Fibroblast of lung (primary cell): ENCODE data around the gene PIP4K2A. TPM values are rescaled to one million over a fixed set of nuclear protein-coding genes. Genes with fewer than 3 reads are reported as not detected.

ENCODE experiments used
- DNase-seq, 2 donors: peaks; one replicate each; pipeline versions ENCODE4 v3.0.0 to v3.0.0-alpha.2; 2010; ENCODE audit warnings: low read depth in 2 of 2
- H2AFZ ChIP-seq: 2 replicates; pipeline ENCODE4 v1.5.1; 2012; ENCODE audit warnings: low read length, control low read depth, inconsistent platforms
- H3K27ac ChIP-seq: 2 replicates; pipeline ENCODE4 v1.5.1; 2011; ENCODE audit warnings: low read length, control low read depth; ENCODE audit not compliant: insufficient read depth
- H3K27me3 ChIP-seq: 2 replicates; pipeline ENCODE4 v1.5.1; 2011; ENCODE audit warnings: mild to moderate bottlenecking, low read length; ENCODE audit not compliant: control insufficient read depth, insufficient read depth
- H3K36me3 ChIP-seq: 2 replicates; pipeline ENCODE4 v1.5.1; 2011; ENCODE audit warnings: low read length; ENCODE audit not compliant: control insufficient read depth, insufficient read depth
- H3K4me1 ChIP-seq: 2 replicates; pipeline ENCODE4 v1.5.1; 2011; ENCODE audit warnings: low read length; ENCODE audit not compliant: control insufficient read depth, insufficient read depth; ENCODE audit errors: extremely low read depth
- H3K4me2 ChIP-seq: 2 replicates; pipeline ENCODE4 v1.5.1; 2011; ENCODE audit warnings: low read length, control low read depth; ENCODE audit not compliant: insufficient read depth; ENCODE audit errors: extremely low read depth
- H3K4me3 ChIP-seq, 4 experiments: fragments of 200-600 bp in 1 of 4; sonication (generic) in 1 of 4; replicated peaks in 1 of 4; 2 replicates each; pipeline ENCODE4 v1.5.1; 2011 to 2016; ENCODE audit warnings: low read length in 4 of 4, low read depth in 3 of 4, mild to moderate bottlenecking in 3 of 4, control low read depth in 2 of 4, inconsistent platforms in 1 of 4, mixed read lengths in 1 of 4; ENCODE audit not compliant: insufficient read depth in 1 of 4; ENCODE audit errors: control extremely low read depth in 1 of 4
- H3K79me2 ChIP-seq: 2 replicates; pipeline ENCODE4 v1.5.1; 2012; ENCODE audit warnings: mild to moderate bottlenecking, low read length, inconsistent platforms; ENCODE audit not compliant: control insufficient read depth, insufficient read depth
- H3K9ac ChIP-seq: 2 replicates; pipeline ENCODE4 v1.5.1; 2011; ENCODE audit warnings: mild to moderate bottlenecking, low read length, control low read depth; ENCODE audit not compliant: insufficient read depth
- H3K9me3 ChIP-seq: 2 replicates; pipeline ENCODE4 v1.5.1; 2012; ENCODE audit warnings: low read depth, low read length; ENCODE audit not compliant: control insufficient read depth, insufficient read depth
- H4K20me1 ChIP-seq: 2 replicates; pipeline ENCODE4 v1.5.1; 2011; ENCODE audit warnings: low read length; ENCODE audit not compliant: control insufficient read depth, insufficient read depth; ENCODE audit errors: extremely low read depth
- EZH2 ChIP-seq: IDR thresholded peaks from 2 replicates; pipeline ENCODE4 v1.5.1; 2012; ENCODE audit warnings: low read length, control low read depth, mild to moderate bottlenecking; ENCODE audit errors: missing control alignments
- polyA plus RNA-seq, 2 donors: library from polyadenylated mRNA; depleted of rRNA in 1 of 2; stranded (reverse) in 1 of 2; unstranded in 1 of 2; fragments of >200 nt; gene quantifications; 2 replicates each; pipeline ENCODE4 v1.2.1, GENCODE V29; 2011 to 2012; ENCODE audit warnings: missing spikeins in 1 of 2
- total RNA-seq: library from RNA; depleted of rRNA; stranded (reverse); fragments of >200 nt; gene quantifications from 2 replicates; pipeline ENCODE4 v1.2.1, GENCODE V29; 2014
- TF ChIP-seq, protein P1 (sequence below), 2 donors: IDR thresholded peaks in 1 of 2; conservative IDR thresholded peaks in 1 of 2; 1 replicate in 1 of 2; 2 replicates in 1 of 2; pipeline ENCODE4 v1.5.1; 2011 to 2012; ENCODE audit warnings: low read length in 2 of 2, control low read depth in 1 of 2, inconsistent platforms in 1 of 2, low read depth in 1 of 2, mild to moderate bottlenecking in 1 of 2

Gene PIP4K2A
- total and polyA plus RNA-seq, 2 donors (not counting 1 experiment from before 2014, with no cell fraction given): 28.5 to 40.0 TPM

DNA sequence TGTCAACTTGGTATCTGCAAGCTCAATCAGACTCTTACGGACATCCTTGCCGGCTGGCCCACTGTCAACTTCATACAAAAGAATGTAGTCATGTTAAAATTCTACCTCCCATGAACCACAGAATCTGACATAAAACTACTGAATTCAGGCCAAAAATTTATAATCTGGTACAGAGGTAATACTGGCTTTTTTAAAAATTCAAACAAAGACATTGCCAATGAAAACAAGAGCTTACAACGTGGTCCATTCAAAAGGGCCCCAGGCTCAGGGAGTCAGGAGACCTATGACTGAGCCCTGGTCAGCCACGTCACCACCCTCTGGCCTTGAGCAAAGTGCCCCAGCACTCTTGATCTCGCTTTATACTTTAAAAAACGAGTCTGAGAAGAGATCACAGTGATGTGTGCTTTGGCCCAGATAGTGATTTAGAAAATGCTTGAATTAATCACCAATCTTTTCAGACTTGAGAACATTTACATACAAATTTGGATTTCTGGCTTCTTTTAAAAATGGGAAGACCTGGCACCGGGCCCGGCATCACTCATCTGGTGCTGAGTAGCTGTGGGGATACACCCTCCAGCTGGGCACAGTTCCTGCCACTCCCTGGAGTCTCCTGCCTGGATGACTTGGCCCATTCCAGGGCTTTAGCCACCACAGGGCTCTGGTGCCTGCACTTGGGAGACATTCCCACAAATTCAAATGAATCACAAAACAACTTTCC lies 94.1 kb downstream of the PIP4K2A start:
- Histone ChIP-seq H3K36me3 (no peaks in the 10 kb centered on the region), H3K9ac (no peak overlapping the region), H2AFZ (no peak overlapping the region), H3K4me2 (peak overlapping the region; percentile 21), H4K20me1 (no peaks in the 10 kb centered on the region), H3K4me1 (peaks cover 30% of the 10 kb centered on the region), H3K27me3 (no peaks in the 10 kb centered on the region), H3K79me2 (peaks cover 26% of the 10 kb centered on the region), H3K27ac (peak overlapping the region; percentile 49), H3K4me3 (no peak overlapping the region), H3K9me3 (no peaks in the 10 kb centered on the region)
- DNase-seq: peak; percentile 98 to 99
- TF ChIP-seq, protein P1, sequence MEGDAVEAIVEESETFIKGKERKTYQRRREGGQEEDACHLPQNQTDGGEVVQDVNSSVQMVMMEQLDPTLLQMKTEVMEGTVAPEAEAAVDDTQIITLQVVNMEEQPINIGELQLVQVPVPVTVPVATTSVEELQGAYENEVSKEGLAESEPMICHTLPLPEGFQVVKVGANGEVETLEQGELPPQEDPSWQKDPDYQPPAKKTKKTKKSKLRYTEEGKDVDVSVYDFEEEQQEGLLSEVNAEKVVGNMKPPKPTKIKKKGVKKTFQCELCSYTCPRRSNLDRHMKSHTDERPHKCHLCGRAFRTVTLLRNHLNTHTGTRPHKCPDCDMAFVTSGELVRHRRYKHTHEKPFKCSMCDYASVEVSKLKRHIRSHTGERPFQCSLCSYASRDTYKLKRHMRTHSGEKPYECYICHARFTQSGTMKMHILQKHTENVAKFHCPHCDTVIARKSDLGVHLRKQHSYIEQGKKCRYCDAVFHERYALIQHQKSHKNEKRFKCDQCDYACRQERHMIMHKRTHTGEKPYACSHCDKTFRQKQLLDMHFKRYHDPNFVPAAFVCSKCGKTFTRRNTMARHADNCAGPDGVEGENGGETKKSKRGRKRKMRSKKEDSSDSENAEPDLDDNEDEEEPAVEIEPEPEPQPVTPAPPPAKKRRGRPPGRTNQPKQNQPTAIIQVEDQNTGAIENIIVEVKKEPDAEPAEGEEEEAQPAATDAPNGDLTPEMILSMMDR (conservative IDR thresholded peaks at IDR 0.05 in 1 of 2, IDR thresholded peaks at IDR 0.05 in 1 of 2; ENCODE audit: low read depth in 1 of 2, low read length in 2 of 2): no peak
- no peak for TF ChIP-seq EZH2

DNA sequence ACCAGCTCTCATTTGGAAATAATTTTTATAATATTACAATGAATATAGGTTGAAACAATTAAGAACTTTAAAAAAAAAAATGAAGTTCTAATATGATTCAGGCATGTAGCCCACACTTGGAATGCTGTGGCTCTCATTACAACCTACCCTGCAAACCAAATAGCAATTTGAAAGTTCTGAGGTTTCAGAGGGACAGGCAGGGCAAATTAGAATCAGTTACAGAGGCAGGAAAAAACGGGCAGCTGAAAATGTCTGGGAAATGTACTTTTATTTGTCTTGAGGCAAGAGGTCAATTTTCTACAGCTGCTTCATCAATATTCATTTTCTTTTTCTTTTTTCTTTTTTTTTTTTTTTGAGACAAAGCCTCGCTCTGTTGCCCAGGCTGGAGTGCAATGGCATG lies 95.3 kb downstream of the PIP4K2A start:
- no peak overlapping the region for H3K4me3 ChIP-seq
- no peak overlapping the region for H2AFZ ChIP-seq
- peaks cover 29% of the 10 kb centered on the region for H3K4me1 ChIP-seq
- H3K9ac ChIP-seq: no peak overlapping the region
- peaks cover 28% of the 10 kb centered on the region for H3K79me2 ChIP-seq
- H4K20me1 ChIP-seq: no peaks in the 10 kb centered on the region
- H3K27me3 ChIP-seq: no peaks in the 10 kb centered on the region
- DNase-seq: peak in 1 of 2 donors; percentile 69
- H3K9me3 ChIP-seq: no peaks in the 10 kb centered on the region
- no peak overlapping the region for H3K27ac ChIP-seq
- no peak overlapping the region for H3K4me2 ChIP-seq
- H3K36me3 ChIP-seq: no peaks in the 10 kb centered on the region
- TF ChIP-seq, protein P1 (conservative IDR thresholded peaks at IDR 0.05 in 1 of 2, IDR thresholded peaks at IDR 0.05 in 1 of 2; ENCODE audit: low read depth in 1 of 2, low read length in 2 of 2): no peak
- TF ChIP-seq EZH2: no peak

DNA sequence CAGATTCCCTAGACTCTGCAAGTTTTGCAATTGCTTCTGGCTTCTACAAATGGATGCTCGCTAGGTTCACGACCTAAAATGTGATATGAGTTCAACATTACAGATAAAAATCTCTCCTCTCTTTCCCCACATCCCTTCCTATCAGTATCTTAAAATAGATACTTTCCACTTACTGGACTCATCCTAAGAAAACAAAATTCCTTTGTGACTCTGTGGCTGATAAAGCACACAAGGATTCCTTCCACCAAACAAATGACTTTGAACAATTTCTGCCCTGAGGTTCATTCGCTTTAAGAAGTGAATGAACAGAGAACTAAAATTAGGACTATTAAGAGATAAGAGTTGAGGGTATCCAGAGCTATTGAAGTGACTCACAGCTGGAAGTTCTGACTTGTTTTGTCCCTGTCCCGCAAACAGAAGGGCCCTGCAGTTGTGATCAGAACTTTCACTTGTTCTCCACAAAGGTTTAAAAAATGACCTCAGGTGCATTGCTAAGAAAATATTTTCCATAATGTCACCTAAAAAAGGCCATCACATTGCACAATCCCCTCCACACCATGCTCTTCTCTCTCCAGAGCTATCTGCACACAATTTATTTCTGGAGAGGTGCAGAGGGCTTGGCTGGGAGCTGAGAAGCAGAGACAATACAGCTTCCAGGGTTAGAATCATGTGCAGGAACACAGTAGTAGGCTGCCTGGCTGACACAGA lies 96.1 kb downstream of the PIP4K2A start:
- H3K4me3 ChIP-seq: no peak overlapping the region
- DNase-seq: peak in 1 of 2 donors; percentile 85
- no peaks in the 10 kb centered on the region for H3K27me3 ChIP-seq
- H3K79me2 ChIP-seq: peaks cover 24% of the 10 kb centered on the region
- no peaks in the 10 kb centered on the region for H3K36me3 ChIP-seq
- no peak overlapping the region for H2AFZ ChIP-seq
- peak overlapping the region; percentile 31 for H3K27ac ChIP-seq
- no peaks in the 10 kb centered on the region for H3K9me3 ChIP-seq
- no peak overlapping the region for H3K4me2 ChIP-seq
- peaks cover 22% of the 10 kb centered on the region for H3K4me1 ChIP-seq
- no peak for TF ChIP-seq EZH2
- TF ChIP-seq, protein P1 (conservative IDR thresholded peaks at IDR 0.05 in 1 of 2, IDR thresholded peaks at IDR 0.05 in 1 of 2; ENCODE audit: low read depth in 1 of 2, low read length in 2 of 2): no peak
- no peaks in the 10 kb centered on the region for H4K20me1 ChIP-seq
- H3K9ac ChIP-seq: no peak overlapping the region
